DND-41 (cell line): ENCODE data around the gene NTF4.

Experiments
- CTCF ChIP-seq: IDR thresholded peaks from 2 replicates; pipeline ENCODE4 v1.5.1; 2012; ENCODE audit warnings: borderline replicate concordance, low read length, moderate library complexity, mild to moderate bottlenecking; ENCODE audit not compliant: poor library complexity, severe bottlenecking; ENCODE audit errors: extremely low read depth
- EZH2 ChIP-seq: IDR thresholded peaks from 3 replicates; pipeline ENCODE4 v1.6.1; 2012; ENCODE audit warnings: borderline replicate concordance, low read depth, mild to moderate bottlenecking, moderate library complexity, low read length, inconsistent platforms; ENCODE audit not compliant: severe bottlenecking

DNA sequence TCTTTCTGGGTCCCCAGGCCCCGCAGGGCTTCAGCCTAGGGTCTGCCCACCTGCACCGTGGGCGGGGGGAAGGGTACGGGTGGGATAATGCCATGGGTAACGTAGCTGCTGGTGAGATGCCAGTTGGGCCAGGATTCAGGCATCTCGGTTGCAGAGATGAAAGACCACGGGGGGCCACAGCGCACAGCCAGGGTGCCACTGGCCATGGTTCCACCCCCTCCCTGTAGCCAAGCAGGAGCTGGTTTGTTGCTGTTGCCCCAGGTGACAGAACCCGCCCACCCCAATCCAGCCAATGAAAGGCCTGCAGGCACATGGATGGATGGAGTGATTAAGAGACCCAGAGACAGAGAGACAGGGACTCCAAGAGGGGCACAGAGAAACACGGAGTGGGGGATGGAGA, 6.1 kb downstream of the NTF4 start:
- TF ChIP-seq CTCF (no peak), EZH2 (no peak)
